Loucy (cell line): Measurements from ENCODE around the gene FAM98C.

Experiments
- H2AFZ ChIP-seq: fragments of 200-600 bp; sonication (generic); 2 replicates; pipeline ENCODE4 v1.6.0; 2016; ENCODE audit warnings: antibody characterized with exemption, mild to moderate bottlenecking, low read length, moderate library complexity
- H3F3A ChIP-seq: fragments of 200-600 bp; 2 replicates; pipeline ENCODE4 v1.6.0; 2016; ENCODE audit warnings: antibody characterized with exemption, low read depth, mild to moderate bottlenecking
- H3K27me3 ChIP-seq: fragments of 200-600 bp; sonication (generic); 2 replicates; pipeline ENCODE4 v1.6.1; 2014; ENCODE audit warnings: low read length, mild to moderate bottlenecking; ENCODE audit not compliant: insufficient read depth, poor library complexity, severe bottlenecking
- H3K36me3 ChIP-seq: fragments of 200-600 bp; sonication (generic); 2 replicates; pipeline ENCODE4 v1.6.1; 2016; ENCODE audit warnings: low read length; ENCODE audit not compliant: insufficient read depth
- H3K4me1 ChIP-seq: fragments of 200-600 bp; sonication (generic); 2 replicates; pipeline ENCODE4 v1.5.1; 2014; ENCODE audit warnings: low read length, mild to moderate bottlenecking; ENCODE audit not compliant: insufficient read depth, poor library complexity, severe bottlenecking
- H3K4me2 ChIP-seq: fragments of 200-600 bp; sonication (generic); 2 replicates; pipeline ENCODE4 v1.6.0; 2014; ENCODE audit warnings: antibody characterized with exemption, low read length, low read depth, mild to moderate bottlenecking; ENCODE audit not compliant: poor library complexity, severe bottlenecking
- H3K4me3 ChIP-seq: fragments of 200-600 bp; sonication (generic); 2 replicates; pipeline ENCODE4 v1.5.1; 2014; ENCODE audit warnings: low read length, mild to moderate bottlenecking, mixed read lengths; ENCODE audit not compliant: poor library complexity, severe bottlenecking
- H3K79me2 ChIP-seq: fragments of 200-600 bp; sonication (generic); 2 replicates; pipeline ENCODE4 v1.6.1; 2014; ENCODE audit warnings: low read length; ENCODE audit not compliant: insufficient read depth
- H3K9ac ChIP-seq: fragments of 200-600 bp; sonication (generic); 2 replicates; pipeline ENCODE4 v1.6.0; 2014; ENCODE audit warnings: mild to moderate bottlenecking, low read depth, low read length, moderate library complexity; ENCODE audit not compliant: poor library complexity, severe bottlenecking
- H3K9me2 ChIP-seq: fragments of 200-600 bp; sonication (generic); replicated peaks from 2 replicates; pipeline ENCODE4 v1.6.1; 2016; ENCODE audit warnings: low read depth, low read length, mixed read lengths
- H3K9me3 ChIP-seq: fragments of 200-600 bp; sonication (generic); 2 replicates; pipeline ENCODE4 v1.6.1; 2014; ENCODE audit warnings: mild to moderate bottlenecking, antibody characterized with exemption, low read length, low read depth; ENCODE audit not compliant: insufficient read depth
- H4K20me1 ChIP-seq: fragments of 200-600 bp; sonication (generic); 2 replicates; pipeline ENCODE4 v1.6.0; 2014; ENCODE audit warnings: antibody characterized with exemption, low read length, mild to moderate bottlenecking; ENCODE audit not compliant: insufficient read depth, poor library complexity, severe bottlenecking
- EZH2phosphoT487 ChIP-seq: fragments of 200-600 bp; IDR thresholded peaks from 2 replicates; pipeline ENCODE4 v1.6.1; 2018; ENCODE audit warnings: antibody characterized with exemption, mild to moderate bottlenecking, moderate library complexity, borderline replicate concordance
- TF ChIP-seq, protein P1 (sequence below): fragments of 200-600 bp; sonication (generic); conservative IDR thresholded peaks from 2 replicates; pipeline ENCODE4 v1.5.1; 2014; ENCODE audit warnings: mild to moderate bottlenecking, antibody characterized with exemption, low read length

The FAM98C gene

DNA sequence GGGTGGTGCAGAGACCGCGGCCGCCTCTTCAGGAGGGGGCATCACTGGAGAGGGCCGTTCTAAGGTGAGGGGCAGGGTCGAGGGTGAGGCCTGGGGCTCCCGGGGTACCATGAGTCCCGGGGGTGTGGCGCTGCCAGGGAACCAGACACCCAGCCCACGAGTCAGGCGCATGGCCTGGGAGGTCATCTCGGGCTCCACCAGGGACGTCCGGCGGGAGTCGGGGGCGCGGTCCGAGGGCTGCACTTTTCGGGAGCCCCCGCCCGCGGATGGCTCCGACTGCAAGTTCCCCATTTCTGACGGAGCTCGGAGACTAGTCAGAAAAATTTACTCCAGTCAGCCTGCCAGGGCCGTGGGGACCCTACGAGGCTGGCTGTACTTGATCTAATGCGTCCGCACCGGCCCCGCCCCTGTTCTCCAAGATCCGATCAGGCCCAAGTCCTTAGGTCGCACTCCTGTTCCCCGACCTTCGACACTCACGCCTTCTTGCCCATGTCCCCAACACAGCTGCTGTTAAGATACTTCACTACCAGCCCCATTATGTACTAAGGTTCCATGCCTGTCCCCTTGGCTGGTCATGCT lies 15.8 kb upstream of the FAM98C start:
- no peak overlapping the region for H2AFZ ChIP-seq
- no peak overlapping the region for H3K4me3 ChIP-seq
- no peaks in the 10 kb centered on the region for H3K27me3 ChIP-seq
- H3K9me2 ChIP-seq, result no peaks in the 10 kb centered on the region
- no peaks in the 10 kb centered on the region for H3K9me3 ChIP-seq
- no peaks in the 10 kb centered on the region for H3K79me2 ChIP-seq
- H3F3A ChIP-seq, result no peaks in the 10 kb centered on the region
- H3K36me3 ChIP-seq, result peaks cover 18% of the 10 kb centered on the region; the same call in 1 of the 2 replicates
- H3K9ac ChIP-seq, result no peak overlapping the region
- H3K4me1 ChIP-seq, result peaks cover 5% of the 10 kb centered on the region
- H3K4me2 ChIP-seq, result peak overlapping the region; percentile 93
- H4K20me1 ChIP-seq, result no peaks in the 10 kb centered on the region
- TF ChIP-seq, protein P1, sequence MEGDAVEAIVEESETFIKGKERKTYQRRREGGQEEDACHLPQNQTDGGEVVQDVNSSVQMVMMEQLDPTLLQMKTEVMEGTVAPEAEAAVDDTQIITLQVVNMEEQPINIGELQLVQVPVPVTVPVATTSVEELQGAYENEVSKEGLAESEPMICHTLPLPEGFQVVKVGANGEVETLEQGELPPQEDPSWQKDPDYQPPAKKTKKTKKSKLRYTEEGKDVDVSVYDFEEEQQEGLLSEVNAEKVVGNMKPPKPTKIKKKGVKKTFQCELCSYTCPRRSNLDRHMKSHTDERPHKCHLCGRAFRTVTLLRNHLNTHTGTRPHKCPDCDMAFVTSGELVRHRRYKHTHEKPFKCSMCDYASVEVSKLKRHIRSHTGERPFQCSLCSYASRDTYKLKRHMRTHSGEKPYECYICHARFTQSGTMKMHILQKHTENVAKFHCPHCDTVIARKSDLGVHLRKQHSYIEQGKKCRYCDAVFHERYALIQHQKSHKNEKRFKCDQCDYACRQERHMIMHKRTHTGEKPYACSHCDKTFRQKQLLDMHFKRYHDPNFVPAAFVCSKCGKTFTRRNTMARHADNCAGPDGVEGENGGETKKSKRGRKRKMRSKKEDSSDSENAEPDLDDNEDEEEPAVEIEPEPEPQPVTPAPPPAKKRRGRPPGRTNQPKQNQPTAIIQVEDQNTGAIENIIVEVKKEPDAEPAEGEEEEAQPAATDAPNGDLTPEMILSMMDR, result no peak
- TF ChIP-seq EZH2phosphoT487, result no peak

DNA sequence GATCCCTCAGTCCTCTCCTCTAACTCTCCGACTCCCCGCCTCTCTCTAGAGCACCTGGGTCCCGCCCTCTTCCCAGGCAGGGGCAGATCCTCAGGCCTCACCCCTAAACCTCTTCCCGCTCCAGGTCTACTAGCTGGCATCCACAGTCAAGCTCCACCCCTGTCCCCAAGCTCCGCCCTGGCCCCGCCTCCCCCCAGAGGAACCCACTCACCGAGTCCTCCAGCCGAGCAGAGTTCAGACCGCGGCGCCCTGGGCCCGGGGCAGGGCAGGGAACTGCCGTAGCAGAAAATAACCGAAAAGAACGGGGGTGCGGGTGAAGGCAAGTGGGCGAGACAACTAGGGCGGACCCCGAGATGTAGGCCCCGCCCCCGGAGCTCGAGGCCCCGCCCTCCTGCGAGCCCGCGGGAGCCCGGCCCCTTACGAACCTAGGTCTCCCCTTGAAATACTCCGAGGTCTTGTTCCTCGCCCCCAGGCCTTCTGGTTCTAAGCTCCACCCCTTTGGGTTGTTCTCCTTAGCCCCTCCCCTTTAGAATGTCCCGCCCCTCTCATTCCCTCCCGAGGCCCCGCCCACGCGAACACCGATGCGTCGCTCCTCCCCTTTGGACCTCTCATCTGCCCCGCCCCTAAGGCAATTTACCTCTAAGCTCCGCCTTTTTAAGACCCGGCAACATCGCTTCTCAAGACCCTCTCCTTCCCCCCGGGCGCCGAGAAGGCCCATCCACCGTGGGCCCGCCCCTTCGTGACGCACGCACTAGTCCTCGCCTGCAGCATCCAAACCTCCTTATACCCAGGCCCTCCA lies 15.1 kb upstream of the FAM98C start, which contains the start of gene GGN:
Gene GGN (minus strand): TSS at position 485 of the 799 bp plus-strand sequence. CDS start 773 bp downstream, outside the sequence.
- TF ChIP-seq EZH2phosphoT487, result no peak
- TF ChIP-seq, protein P1, result no peak
- no peaks in the 10 kb centered on the region for H3K79me2 ChIP-seq
- peak within 1 kb of the TSS; percentile 61 for H2AFZ ChIP-seq
- no peaks in the 10 kb centered on the region for H3K9me3 ChIP-seq
- peaks cover 14% of the 10 kb centered on the region; the same call in 1 of the 2 replicates for H3K36me3 ChIP-seq
- H3F3A ChIP-seq, result no peaks in the 10 kb centered on the region
- no peak within 1 kb of the TSS for H3K9ac ChIP-seq
- no peaks in the 10 kb centered on the region for H4K20me1 ChIP-seq
- peak within 1 kb of the TSS; percentile 93 for H3K4me2 ChIP-seq
- peaks cover 5% of the 10 kb centered on the region for H3K4me1 ChIP-seq
- no peaks in the 10 kb centered on the region for H3K27me3 ChIP-seq
- no peaks in the 10 kb centered on the region for H3K9me2 ChIP-seq
- H3K4me3 ChIP-seq, result peak within 1 kb of the TSS; percentile 72

DNA sequence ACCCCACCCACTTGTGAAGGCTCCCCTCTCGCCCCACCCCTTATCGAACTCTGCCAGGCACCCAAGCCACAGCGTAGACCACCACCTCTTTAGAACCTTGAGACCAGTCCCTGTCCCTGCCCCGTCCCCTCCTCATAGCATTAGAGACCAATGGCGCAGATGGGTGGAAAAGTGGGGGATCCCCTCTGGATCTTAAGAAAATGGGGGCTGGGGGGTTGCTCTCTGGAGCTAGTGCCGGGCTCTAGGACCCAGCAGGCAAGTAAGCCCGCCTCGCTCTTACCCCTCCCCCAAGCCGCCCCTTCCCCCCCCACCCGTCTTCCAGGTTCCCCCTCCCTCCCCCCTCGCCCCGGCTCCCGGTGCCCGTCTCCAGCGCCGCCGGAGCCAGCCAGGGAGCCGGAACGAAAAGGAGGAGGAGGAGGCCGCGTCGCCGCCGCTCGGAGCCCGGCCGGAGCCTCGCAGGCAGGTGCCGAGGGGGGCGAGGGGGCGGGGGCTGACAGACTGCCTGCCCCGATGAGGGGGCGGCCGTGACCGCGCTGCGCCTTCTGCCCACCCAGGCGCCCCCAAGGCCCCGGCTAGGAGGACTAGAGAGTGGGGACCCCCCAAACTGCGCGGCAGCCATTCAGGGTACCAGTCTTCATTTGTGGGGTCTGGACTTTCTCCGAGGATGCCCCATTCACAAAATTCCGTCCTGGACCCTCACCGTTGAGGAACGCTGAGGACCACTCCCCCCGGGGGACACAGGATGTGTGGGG lies 14.4 kb upstream of the FAM98C start, which contains the start of gene SPRED3:
Gene SPRED3 (plus strand): TSS at position 349 of the 752 bp plus-strand sequence. CDS start 1,606 bp downstream, outside the sequence.
- peaks cover 5% of the 10 kb centered on the region for H3K4me1 ChIP-seq
- peaks cover 6% of the 10 kb centered on the region; the same call in 1 of the 2 replicates for H3K36me3 ChIP-seq
- H3K9ac ChIP-seq, result no peak within 1 kb of the TSS
- no peak for TF ChIP-seq EZH2phosphoT487
- TF ChIP-seq, protein P1, result no peak
- H3K9me2 ChIP-seq, result no peaks in the 10 kb centered on the region
- H4K20me1 ChIP-seq, result no peaks in the 10 kb centered on the region
- no peaks in the 10 kb centered on the region for H3K9me3 ChIP-seq
- H2AFZ ChIP-seq, result peak within 1 kb of the TSS; percentile 61
- H3K4me2 ChIP-seq, result peak within 1 kb of the TSS; percentile 93
- H3K27me3 ChIP-seq, result no peaks in the 10 kb centered on the region
- no peaks in the 10 kb centered on the region for H3K79me2 ChIP-seq
- peak within 1 kb of the TSS; percentile 72 for H3K4me3 ChIP-seq
- H3F3A ChIP-seq, result no peaks in the 10 kb centered on the region
